Panc1 (cell line): ENCODE measurements around the gene SLC29A2.

Experiments
- POLR2AphosphoS5 ChIP-seq: IDR thresholded peaks from 2 replicates; pipeline ENCODE4 v1.6.1; 2012; ENCODE audit warnings: mild to moderate bottlenecking, low read depth, low read length, moderate library complexity
- REST ChIP-seq, 2 experiments: IDR thresholded peaks; 2 replicates each; pipeline ENCODE4 v1.6.1; 2011 to 2012; ENCODE audit warnings: low read depth in 2 of 2, control low read depth in 1 of 2, low read length in 1 of 2, mild to moderate bottlenecking in 1 of 2, moderate library complexity in 1 of 2; ENCODE audit not compliant: insufficient read depth in 1 of 2
- SIN3A ChIP-seq: IDR thresholded peaks from 2 replicates; pipeline ENCODE4 v1.6.1; 2012; ENCODE audit warnings: low read depth, mild to moderate bottlenecking, low read length, moderate library complexity, borderline replicate concordance; ENCODE audit not compliant: insufficient read depth
- TCF7L2 ChIP-seq: IDR thresholded peaks from 2 replicates; pipeline ENCODE4 v1.6.1; 2011; ENCODE audit warnings: mild to moderate bottlenecking, low read depth, low read length, inconsistent platforms
- TF ChIP-seq, protein P1 (sequence below): fragments of 450-650 bp; IDR thresholded peaks from 2 replicates; pipeline ENCODE4 v1.5.1; 2017; ENCODE audit warnings: mild to moderate bottlenecking

DNA sequence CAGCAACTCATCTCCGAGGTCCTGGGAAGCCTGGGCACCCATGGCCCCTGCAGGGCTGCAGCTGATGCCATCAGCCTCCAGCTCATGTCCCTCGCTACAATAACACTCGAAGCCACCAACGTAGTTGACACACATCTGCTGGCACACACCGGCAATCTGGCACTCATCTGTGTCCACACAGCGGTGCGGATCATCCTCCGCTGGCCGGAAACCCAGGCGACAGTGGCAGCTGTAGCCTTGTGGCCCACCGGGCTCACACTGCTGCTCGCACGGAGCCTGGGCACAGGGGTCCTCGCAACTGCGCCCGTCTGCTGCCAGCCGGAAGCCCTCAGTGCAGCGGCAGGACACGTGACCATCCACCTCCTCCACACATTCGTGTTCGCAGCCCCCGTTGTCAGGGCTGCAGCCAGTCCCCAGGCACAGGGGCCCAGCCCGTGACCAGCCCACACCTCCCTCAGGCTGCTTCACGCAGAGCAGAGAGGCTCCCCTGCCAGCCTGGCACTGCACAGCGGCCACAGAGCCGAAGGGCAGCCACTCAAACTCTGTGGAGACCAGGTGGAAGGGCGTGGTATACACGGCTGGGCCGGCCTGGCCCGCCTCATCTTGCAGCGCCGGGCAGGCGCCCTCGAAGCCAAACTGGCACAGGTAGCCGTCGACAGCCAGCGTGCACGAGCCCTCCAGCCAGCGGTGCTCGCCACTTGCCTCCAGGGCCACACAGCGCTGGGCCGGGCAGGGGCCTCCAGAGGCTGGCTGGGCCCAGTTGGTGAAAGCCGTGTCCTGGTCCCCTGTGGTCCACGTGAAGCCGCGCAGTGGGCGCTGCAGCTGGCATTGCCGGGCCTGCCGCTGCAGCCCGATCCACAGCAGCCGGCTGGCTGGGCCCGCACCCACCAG lies 55.4 kb downstream of the SLC29A2 start:
- TF ChIP-seq POLR2AphosphoS5: no peak
- TF ChIP-seq, protein P1, sequence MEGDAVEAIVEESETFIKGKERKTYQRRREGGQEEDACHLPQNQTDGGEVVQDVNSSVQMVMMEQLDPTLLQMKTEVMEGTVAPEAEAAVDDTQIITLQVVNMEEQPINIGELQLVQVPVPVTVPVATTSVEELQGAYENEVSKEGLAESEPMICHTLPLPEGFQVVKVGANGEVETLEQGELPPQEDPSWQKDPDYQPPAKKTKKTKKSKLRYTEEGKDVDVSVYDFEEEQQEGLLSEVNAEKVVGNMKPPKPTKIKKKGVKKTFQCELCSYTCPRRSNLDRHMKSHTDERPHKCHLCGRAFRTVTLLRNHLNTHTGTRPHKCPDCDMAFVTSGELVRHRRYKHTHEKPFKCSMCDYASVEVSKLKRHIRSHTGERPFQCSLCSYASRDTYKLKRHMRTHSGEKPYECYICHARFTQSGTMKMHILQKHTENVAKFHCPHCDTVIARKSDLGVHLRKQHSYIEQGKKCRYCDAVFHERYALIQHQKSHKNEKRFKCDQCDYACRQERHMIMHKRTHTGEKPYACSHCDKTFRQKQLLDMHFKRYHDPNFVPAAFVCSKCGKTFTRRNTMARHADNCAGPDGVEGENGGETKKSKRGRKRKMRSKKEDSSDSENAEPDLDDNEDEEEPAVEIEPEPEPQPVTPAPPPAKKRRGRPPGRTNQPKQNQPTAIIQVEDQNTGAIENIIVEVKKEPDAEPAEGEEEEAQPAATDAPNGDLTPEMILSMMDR: no peak
- no peak for TF ChIP-seq SIN3A
- no peak for TF ChIP-seq REST (IDR thresholded peaks at IDR 0.05; ENCODE audit: insufficient read depth in 1 of 2, low read depth in 2 of 2, low read length in 1 of 2)
- no peak for TF ChIP-seq TCF7L2
